ENCODE results near the gene USP9X.

DNA sequence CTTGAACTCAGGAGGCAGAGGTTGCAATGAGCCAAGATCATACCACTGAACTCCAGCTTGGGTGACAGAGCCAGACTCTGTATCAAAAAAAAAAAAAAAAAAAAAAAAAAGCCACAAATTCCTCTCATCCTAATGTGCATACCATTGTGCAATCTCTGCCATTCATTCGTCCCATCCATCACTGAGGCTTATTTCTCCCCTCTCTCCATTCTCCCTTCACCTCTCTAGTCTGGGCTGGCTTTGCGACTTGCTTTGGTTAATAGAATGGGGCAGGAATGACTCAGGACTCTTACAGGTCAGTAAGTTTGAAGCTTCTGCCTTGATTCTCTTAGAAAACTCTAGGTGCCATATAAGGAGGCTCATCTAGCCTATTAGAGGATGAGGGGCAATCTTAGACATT lies 188.4 kb downstream of the USP9X start:
- TF ChIP-seq, protein P1, sequence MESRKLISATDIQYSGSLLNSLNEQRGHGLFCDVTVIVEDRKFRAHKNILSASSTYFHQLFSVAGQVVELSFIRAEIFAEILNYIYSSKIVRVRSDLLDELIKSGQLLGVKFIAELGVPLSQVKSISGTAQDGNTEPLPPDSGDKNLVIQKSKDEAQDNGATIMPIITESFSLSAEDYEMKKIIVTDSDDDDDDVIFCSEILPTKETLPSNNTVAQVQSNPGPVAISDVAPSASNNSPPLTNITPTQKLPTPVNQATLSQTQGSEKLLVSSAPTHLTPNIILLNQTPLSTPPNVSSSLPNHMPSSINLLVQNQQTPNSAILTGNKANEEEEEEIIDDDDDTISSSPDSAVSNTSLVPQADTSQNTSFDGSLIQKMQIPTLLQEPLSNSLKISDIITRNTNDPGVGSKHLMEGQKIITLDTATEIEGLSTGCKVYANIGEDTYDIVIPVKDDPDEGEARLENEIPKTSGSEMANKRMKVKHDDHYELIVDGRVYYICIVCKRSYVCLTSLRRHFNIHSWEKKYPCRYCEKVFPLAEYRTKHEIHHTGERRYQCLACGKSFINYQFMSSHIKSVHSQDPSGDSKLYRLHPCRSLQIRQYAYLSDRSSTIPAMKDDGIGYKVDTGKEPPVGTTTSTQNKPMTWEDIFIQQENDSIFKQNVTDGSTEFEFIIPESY (CRISPR knock-in tag; IDR thresholded peaks at IDR 0.05): no peak
- TF ChIP-seq, protein P2, sequence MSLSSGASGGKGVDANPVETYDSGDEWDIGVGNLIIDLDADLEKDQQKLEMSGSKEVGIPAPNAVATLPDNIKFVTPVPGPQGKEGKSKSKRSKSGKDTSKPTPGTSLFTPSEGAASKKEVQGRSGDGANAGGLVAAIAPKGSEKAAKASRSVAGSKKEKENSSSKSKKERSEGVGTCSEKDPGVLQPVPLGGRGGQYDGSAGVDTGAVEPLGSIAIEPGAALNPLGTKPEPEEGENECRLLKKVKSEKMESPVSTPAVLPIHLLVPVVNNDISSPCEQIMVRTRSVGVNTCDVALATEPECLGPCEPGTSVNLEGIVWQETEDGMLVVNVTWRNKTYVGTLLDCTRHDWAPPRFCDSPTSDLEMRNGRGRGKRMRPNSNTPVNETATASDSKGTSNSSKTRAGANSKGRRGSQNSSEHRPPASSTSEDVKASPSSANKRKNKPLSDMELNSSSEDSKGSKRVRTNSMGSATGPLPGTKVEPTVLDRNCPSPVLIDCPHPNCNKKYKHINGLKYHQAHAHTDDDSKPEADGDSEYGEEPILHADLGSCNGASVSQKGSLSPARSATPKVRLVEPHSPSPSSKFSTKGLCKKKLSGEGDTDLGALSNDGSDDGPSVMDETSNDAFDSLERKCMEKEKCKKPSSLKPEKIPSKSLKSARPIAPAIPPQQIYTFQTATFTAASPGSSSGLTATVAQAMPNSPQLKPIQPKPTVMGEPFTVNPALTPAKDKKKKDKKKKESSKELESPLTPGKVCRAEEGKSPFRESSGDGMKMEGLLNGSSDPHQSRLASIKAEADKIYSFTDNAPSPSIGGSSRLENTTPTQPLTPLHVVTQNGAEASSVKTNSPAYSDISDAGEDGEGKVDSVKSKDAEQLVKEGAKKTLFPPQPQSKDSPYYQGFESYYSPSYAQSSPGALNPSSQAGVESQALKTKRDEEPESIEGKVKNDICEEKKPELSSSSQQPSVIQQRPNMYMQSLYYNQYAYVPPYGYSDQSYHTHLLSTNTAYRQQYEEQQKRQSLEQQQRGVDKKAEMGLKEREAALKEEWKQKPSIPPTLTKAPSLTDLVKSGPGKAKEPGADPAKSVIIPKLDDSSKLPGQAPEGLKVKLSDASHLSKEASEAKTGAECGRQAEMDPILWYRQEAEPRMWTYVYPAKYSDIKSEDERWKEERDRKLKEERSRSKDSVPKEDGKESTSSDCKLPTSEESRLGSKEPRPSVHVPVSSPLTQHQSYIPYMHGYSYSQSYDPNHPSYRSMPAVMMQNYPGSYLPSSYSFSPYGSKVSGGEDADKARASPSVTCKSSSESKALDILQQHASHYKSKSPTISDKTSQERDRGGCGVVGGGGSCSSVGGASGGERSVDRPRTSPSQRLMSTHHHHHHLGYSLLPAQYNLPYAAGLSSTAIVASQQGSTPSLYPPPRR (CRISPR knock-in tag; IDR thresholded peaks at IDR 0.05; ENCODE audit: borderline replicate concordance): no peak
- TF ChIP-seq, protein P3, sequence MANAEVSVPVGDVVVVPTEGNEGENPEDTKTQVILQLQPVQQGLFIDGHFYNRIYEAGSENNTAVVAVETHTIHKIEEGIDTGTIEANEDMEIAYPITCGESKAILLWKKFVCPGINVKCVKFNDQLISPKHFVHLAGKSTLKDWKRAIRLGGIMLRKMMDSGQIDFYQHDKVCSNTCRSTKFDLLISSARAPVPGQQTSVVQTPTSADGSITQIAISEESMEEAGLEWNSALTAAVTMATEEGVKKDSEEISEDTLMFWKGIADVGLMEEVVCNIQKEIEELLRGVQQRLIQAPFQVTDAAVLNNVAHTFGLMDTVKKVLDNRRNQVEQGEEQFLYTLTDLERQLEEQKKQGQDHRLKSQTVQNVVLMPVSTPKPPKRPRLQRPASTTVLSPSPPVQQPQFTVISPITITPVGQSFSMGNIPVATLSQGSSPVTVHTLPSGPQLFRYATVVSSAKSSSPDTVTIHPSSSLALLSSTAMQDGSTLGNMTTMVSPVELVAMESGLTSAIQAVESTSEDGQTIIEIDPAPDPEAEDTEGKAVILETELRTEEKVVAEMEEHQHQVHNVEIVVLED (CRISPR knock-in tag; IDR thresholded peaks at IDR 0.05): no peak
- TF ChIP-seq POLR2A (conservative IDR thresholded peaks at IDR 0.05) (no peak), RFX5 (IDR thresholded peaks at IDR 0.05; ENCODE audit: low read depth, low read length) (no peak), SREBF2 (CRISPR knock-in tag; IDR thresholded peaks at IDR 0.05) (no peak), ZNF551 (CRISPR knock-in tag; IDR thresholded peaks at IDR 0.05) (no peak), ZKSCAN3 (CRISPR knock-in tag; IDR thresholded peaks at IDR 0.05) (no peak), EZH2 (IDR thresholded peaks at IDR 0.05; ENCODE audit: borderline replicate concordance, low read depth, low read length) (no peak)
- TF ChIP-seq, protein P4, sequence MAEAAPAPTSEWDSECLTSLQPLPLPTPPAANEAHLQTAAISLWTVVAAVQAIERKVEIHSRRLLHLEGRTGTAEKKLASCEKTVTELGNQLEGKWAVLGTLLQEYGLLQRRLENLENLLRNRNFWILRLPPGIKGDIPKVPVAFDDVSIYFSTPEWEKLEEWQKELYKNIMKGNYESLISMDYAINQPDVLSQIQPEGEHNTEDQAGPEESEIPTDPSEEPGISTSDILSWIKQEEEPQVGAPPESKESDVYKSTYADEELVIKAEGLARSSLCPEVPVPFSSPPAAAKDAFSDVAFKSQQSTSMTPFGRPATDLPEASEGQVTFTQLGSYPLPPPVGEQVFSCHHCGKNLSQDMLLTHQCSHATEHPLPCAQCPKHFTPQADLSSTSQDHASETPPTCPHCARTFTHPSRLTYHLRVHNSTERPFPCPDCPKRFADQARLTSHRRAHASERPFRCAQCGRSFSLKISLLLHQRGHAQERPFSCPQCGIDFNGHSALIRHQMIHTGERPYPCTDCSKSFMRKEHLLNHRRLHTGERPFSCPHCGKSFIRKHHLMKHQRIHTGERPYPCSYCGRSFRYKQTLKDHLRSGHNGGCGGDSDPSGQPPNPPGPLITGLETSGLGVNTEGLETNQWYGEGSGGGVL (CRISPR knock-in tag; IDR thresholded peaks at IDR 0.05): no peak
- TF ChIP-seq, protein P5, sequence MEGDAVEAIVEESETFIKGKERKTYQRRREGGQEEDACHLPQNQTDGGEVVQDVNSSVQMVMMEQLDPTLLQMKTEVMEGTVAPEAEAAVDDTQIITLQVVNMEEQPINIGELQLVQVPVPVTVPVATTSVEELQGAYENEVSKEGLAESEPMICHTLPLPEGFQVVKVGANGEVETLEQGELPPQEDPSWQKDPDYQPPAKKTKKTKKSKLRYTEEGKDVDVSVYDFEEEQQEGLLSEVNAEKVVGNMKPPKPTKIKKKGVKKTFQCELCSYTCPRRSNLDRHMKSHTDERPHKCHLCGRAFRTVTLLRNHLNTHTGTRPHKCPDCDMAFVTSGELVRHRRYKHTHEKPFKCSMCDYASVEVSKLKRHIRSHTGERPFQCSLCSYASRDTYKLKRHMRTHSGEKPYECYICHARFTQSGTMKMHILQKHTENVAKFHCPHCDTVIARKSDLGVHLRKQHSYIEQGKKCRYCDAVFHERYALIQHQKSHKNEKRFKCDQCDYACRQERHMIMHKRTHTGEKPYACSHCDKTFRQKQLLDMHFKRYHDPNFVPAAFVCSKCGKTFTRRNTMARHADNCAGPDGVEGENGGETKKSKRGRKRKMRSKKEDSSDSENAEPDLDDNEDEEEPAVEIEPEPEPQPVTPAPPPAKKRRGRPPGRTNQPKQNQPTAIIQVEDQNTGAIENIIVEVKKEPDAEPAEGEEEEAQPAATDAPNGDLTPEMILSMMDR (IDR thresholded peaks at IDR 0.05 in 2 of 3, conservative IDR thresholded peaks at IDR 0.05 in 1 of 3; ENCODE audit: insufficient read depth in 2 of 3, low read depth in 1 of 3, low read length in 3 of 3): no peak
